SU-DHL-6 (cell line): ENCODE data around the gene PREX1.

Experiments used
- H2AFZ ChIP-seq: fragments of 200-600 bp; sonication (generic); 2 replicates; pipeline ENCODE4 v1.6.1; 2014; ENCODE audit warnings: low read depth, mild to moderate bottlenecking, moderate library complexity, mixed read lengths, antibody characterized with exemption, low read length; ENCODE audit not compliant: severe bottlenecking
- H3F3A ChIP-seq: fragments of 200-600 bp; shearing (Covaris generic); 2 replicates; pipeline ENCODE4 v1.6.0; 2016; ENCODE audit warnings: antibody characterized with exemption, mild to moderate bottlenecking; ENCODE audit not compliant: insufficient read depth
- H3K27ac ChIP-seq: fragments of 200-600 bp; sonication (generic); 2 replicates; pipeline ENCODE4 v1.5.1; 2016; ENCODE audit warnings: low read depth, mild to moderate bottlenecking, low read length, moderate library complexity, mixed read lengths
- H3K27me3 ChIP-seq: fragments of 200-600 bp; sonication (generic), shearing (Covaris generic); 2 replicates; pipeline ENCODE4 v1.6.0; 2014; ENCODE audit warnings: mild to moderate bottlenecking, low read length
- H3K36me3 ChIP-seq: fragments of 200-600 bp; sonication (generic); 2 replicates; pipeline ENCODE4 v1.6.1; 2014; ENCODE audit warnings: mild to moderate bottlenecking, low read length, mixed read lengths
- H3K4me2 ChIP-seq: fragments of 300-600, 200-600 bp; shearing (Covaris generic), sonication (generic); 2 replicates; pipeline ENCODE4 v1.6.0; 2014; ENCODE audit warnings: low read length, low read depth, mild to moderate bottlenecking; ENCODE audit not compliant: poor library complexity, severe bottlenecking
- H3K4me3 ChIP-seq: fragments of 200-600 bp; sonication (generic); 2 replicates; pipeline ENCODE4 v1.5.1; 2014; ENCODE audit warnings: antibody characterized with exemption, low read length, mild to moderate bottlenecking, mixed read lengths; ENCODE audit not compliant: insufficient read depth, poor library complexity, severe bottlenecking
- H3K79me2 ChIP-seq: fragments of 200-600 bp; sonication (generic); 2 replicates; pipeline ENCODE4 v1.6.1; 2014; ENCODE audit warnings: mild to moderate bottlenecking, low read length, moderate library complexity; ENCODE audit not compliant: insufficient read depth
- H3K9ac ChIP-seq: fragments of 200-600 bp; sonication (generic); 2 replicates; pipeline ENCODE4 v1.7.0; 2014; ENCODE audit warnings: mild to moderate bottlenecking, low read length
- H3K9me2 ChIP-seq: fragments of 200-600 bp; sonication (generic); replicated peaks from 2 replicates; pipeline ENCODE4 v1.6.1; 2014; ENCODE audit warnings: low read length; ENCODE audit not compliant: insufficient read depth
- H3K9me3 ChIP-seq: fragments of 200-600 bp; sonication (generic); 2 replicates; pipeline ENCODE4 v1.6.1; 2014; ENCODE audit warnings: low read length, mixed read lengths; ENCODE audit not compliant: insufficient read depth
- H4K20me1 ChIP-seq: fragments of 200-600 bp; sonication (generic); 2 replicates; pipeline ENCODE4 v1.6.1; 2014; ENCODE audit warnings: low read depth, mild to moderate bottlenecking, antibody characterized with exemption, low read length, moderate library complexity, mixed read lengths
- EZH2phosphoT487 ChIP-seq: fragments of 200-600 bp; sonication (generic), shearing (Covaris generic); conservative IDR thresholded peaks from 2 replicates; pipeline ENCODE4 v1.6.1; 2018; ENCODE audit warnings: mild to moderate bottlenecking, antibody characterized with exemption, low read length, moderate library complexity, mixed read lengths
- TF ChIP-seq, protein P1 (sequence below): fragments of 200-600 bp; sonication (generic); IDR thresholded peaks from one replicate; pipeline ENCODE4 v1.5.1; 2017; ENCODE audit warnings: antibody characterized with exemption, mild to moderate bottlenecking, low read length, moderate library complexity; ENCODE audit not compliant: insufficient read depth, poor library complexity, severe bottlenecking

The PREX1 gene

DNA sequence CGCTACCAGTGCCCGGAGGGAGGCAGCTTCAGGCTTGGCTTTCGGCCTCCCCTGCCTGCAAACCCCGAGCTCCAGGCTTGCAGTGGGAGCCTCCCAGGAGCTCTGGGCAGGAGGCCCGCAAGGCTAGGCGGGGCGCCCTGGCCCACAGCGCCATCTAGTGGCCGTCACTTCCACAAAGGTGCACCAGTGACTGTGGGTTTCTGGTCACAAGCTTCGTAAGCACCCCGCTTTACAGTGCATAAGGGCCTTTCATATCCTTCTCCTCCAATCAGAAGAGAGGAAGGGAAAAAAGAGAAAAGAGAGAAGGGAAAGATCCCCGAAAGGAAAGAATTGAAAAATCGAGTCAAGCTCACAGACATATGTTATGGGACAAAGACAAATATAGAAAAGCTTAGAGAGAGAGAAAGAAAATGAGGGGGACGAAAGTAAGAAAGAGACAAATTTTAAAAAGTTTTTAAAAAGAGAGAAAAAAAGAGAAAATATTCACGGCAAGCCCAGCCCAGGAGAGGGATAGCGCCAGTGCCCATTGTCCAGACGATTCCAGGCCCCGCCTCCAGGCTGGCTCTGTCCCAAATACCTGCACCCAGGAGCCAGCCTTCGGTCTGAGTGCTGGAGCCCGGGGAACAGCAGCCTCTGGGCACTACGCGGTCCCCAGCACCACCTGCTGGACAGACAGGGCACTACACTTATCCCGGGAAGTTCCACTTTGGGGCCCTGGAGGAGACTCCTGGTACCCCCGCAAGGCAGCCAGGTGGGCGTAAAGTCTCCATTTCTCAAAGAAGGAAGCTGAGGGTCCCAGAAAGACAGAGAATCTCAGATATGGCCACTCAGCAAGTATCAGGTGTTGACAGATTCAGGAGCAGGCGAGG is 207.1 kb downstream of the PREX1 start:
- H3K27me3 ChIP-seq: no peaks in the 10 kb centered on the region
- H2AFZ ChIP-seq: no peak overlapping the region
- H3K4me2 ChIP-seq: no peak overlapping the region
- H3K27ac ChIP-seq: no peak overlapping the region
- no peaks in the 10 kb centered on the region for H3K9me3 ChIP-seq
- no peak overlapping the region for H3K4me3 ChIP-seq
- H3K79me2 ChIP-seq: no peaks in the 10 kb centered on the region
- no peaks in the 10 kb centered on the region for H3K36me3 ChIP-seq
- no peak overlapping the region for H3K9ac ChIP-seq
- H4K20me1 ChIP-seq: no peaks in the 10 kb centered on the region
- no peaks in the 10 kb centered on the region for H3F3A ChIP-seq
- H3K9me2 ChIP-seq: no peaks in the 10 kb centered on the region
- TF ChIP-seq EZH2phosphoT487: no peak
- TF ChIP-seq, protein P1, sequence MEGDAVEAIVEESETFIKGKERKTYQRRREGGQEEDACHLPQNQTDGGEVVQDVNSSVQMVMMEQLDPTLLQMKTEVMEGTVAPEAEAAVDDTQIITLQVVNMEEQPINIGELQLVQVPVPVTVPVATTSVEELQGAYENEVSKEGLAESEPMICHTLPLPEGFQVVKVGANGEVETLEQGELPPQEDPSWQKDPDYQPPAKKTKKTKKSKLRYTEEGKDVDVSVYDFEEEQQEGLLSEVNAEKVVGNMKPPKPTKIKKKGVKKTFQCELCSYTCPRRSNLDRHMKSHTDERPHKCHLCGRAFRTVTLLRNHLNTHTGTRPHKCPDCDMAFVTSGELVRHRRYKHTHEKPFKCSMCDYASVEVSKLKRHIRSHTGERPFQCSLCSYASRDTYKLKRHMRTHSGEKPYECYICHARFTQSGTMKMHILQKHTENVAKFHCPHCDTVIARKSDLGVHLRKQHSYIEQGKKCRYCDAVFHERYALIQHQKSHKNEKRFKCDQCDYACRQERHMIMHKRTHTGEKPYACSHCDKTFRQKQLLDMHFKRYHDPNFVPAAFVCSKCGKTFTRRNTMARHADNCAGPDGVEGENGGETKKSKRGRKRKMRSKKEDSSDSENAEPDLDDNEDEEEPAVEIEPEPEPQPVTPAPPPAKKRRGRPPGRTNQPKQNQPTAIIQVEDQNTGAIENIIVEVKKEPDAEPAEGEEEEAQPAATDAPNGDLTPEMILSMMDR: peak; percentile 45

DNA sequence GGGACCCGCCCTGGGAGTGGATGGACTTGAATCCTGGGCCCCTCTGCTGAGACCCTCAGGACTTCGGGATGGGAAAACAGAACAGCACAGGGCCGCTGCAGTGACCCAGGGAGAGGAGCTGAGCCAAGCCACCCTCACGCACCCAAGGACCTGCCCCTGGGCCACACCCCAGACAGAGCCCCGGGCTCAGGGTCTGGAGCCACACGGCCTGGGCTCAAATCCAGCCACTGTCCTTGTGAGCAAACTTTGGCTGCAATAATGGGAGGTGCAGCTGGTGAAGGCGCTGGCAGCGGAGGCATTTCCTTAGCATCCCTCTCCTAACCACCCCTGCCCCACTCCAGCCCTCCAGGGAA is 207.7 kb downstream of the PREX1 start:
- no peak overlapping the region for H3K4me3 ChIP-seq
- H3K4me2 ChIP-seq: no peak overlapping the region
- H2AFZ ChIP-seq: no peak overlapping the region
- no peak overlapping the region for H3K27ac ChIP-seq
- H3K9me3 ChIP-seq: no peaks in the 10 kb centered on the region
- no peaks in the 10 kb centered on the region for H3K79me2 ChIP-seq
- H3K36me3 ChIP-seq: no peaks in the 10 kb centered on the region
- H3K27me3 ChIP-seq: no peaks in the 10 kb centered on the region
- no peak overlapping the region for H3K9ac ChIP-seq
- H3K9me2 ChIP-seq: no peaks in the 10 kb centered on the region
- H4K20me1 ChIP-seq: no peaks in the 10 kb centered on the region
- TF ChIP-seq, protein P1: no peak
- no peak for TF ChIP-seq EZH2phosphoT487
- no peaks in the 10 kb centered on the region for H3F3A ChIP-seq

- Histone ChIP-seq H2AFZ (no peak overlapping the region), H3K36me3 (no peaks in the 10 kb centered on the region), H3K4me3 (no peak overlapping the region), H3F3A (no peaks in the 10 kb centered on the region), H3K9me2 (no peaks in the 10 kb centered on the region), H3K9me3 (no peaks in the 10 kb centered on the region), H3K79me2 (no peaks in the 10 kb centered on the region), H3K27ac (no peak overlapping the region), H3K4me2 (no peak overlapping the region), H4K20me1 (no peaks in the 10 kb centered on the region), H3K27me3 (no peaks in the 10 kb centered on the region), H3K9ac (no peak overlapping the region)
- no peak for TF ChIP-seq EZH2phosphoT487
- TF ChIP-seq, protein P1: no peak
These were observed 208.4 kb downstream of the PREX1 start for GRCh38 chr20:48619126-48620101.
